HCEC 1CT (cell line): Measurements from ENCODE around the gene CEACAM18.

Experiments used
- DNase-seq: peaks from one replicate; pipeline ENCODE4 v3.0.0-alpha.2; 2017

Gene CEACAM18

GRCh38 chr19:51539821-51540366 is 61.6 kb downstream of the CEACAM18 start:
- DNase-seq, result no peak
